ENCODE measurements around the gene SLC39A11. TPM values are rescaled to one million over a fixed set of nuclear protein-coding genes. Genes with fewer than 3 reads are reported as not detected.
A peak's percentile ranks its signal among the peaks of the same experiment; 100 is the strongest.

The SLC39A11 gene
- total RNA-seq, 1 donor from 2014 or later = 8.2 TPM

DNA sequence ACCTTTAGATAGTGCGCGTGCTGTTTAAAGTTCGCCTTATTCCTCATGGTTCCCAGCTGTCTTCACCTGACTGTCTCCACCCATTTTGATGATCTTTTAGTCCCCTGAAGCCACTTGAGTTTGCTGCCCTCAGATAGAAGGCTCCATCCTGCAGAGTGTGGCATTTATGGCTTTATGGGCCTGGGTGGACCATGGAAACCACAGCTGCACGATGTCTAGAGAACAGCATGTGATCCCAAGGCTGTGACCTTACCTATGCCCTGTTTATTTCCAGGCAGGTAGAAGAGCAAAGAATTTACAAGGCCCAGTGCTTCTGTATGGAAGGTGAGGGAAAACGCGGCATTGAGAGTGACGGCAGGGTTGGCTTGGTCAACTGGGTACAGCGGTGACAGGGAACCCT lies 356.9 kb downstream of the SLC39A11 start:
- DNase-seq (ENCODE audit: low spot score in 2 of 2) (no peak), FAIRE-seq (no peak)

DNA sequence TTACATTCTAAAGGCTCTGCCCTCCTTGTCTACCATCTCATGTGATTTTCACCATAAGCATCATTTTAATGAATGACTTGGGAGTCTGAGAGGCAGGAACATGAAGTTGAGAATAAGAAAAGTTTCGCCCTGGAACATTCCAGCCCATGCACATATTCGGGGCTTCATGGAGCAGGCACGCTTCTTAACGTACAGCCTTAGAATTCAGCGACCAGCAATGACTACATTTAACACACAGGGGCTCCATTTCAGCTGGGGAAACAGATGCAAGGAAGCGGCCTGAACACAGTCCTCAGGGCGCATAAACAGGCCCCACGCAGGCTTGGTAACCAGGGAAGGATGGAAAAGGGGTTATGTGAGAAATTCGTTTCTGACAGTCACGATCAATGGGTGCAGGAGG lies 357.4 kb downstream of the SLC39A11 start:
- no peak for FAIRE-seq
- no peak for DNase-seq (ENCODE audit: low spot score in 2 of 2)

DNA sequence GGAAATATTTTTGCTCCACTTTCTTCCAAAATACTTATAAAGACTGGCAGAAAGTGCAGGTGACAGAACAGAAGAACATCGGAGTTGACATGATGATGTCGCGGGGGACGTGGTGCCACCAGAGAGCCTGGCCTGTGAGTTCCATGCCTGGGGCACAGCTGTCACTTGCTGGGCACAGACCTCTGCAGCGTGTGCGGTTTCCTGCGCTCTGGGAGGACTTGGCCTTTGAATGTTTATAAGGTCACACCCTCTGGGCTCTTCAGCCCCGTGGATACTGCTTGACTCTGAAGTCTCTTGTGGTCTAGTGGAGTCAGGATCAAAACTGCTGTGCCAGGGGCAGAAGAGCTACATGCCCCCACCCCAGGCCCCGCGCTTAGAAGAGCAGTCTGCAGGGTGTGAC lies 357.9 kb downstream of the SLC39A11 start:
- FAIRE-seq (no peak), DNase-seq (ENCODE audit: low spot score in 2 of 2) (no peak)

DNA sequence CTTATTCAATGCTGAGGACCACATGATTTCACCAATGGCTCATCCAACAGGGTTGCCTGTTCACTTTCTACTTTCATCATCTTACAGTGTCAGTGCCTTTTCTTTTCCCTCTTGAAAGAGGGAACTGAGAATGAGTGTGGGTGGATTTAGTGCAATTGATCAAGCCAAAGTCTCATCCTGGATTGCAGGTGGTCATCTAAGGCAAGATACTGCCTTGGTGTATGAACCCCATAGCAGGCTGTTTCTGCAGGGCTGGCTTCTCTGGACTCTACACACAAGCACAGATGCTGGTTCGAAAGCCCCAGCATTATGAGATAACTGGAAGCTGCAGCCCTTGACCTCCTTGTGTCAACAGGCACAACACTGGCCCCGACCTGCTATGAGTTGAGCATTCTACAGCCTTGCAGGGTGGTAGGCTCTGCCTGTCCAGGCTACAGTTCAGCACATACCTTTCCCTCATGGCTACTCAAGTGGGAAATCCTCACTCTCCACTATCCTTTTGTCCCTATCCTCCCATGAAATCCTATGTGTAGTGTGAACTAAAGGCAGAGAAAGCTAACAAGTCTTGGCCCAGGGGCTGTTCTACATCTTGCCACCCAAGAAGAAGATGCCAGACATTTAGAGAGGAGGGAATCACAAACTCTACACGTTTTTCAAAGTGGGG lies 358.7 kb downstream of the SLC39A11 start:
- FAIRE-seq (no peak), DNase-seq (ENCODE audit: low spot score in 2 of 2) (no peak)

DNA sequence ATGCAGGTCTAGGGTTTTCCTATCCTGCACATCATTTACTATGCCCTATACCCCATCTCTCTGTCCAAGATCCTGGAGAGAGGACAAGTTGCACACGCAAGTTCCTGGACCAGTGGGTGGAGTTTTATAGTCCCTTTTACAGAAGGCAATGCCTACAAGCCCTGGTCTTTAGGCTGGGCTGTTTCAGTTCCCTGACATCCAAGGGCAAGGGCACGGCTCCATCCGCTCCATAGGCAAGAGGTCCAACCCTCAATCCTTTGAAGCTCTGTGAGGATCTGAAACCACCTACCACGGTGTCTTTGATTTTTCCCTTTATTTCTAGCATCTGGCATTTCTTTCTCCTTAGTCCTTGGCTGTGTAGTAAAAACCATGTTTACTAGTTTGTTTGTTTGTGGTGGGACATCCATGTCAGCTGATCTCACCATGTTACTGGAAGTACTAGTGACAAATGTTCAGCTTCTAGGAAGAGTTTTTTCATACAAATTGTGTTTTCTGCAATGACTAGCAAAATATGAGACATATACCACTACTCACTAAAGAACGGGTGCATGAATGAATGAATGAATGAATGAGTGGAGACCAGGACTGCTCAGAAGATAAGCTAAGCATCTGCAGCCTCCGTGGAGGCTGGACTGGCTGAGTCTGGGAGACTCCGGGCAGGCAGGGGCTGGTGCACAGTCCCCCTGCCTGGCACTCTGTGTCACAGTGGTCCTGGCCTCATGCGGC lies 359.4 kb downstream of the SLC39A11 start:
- DNase-seq (ENCODE audit: low spot score in 2 of 2) (no peak), FAIRE-seq (no peak)

DNA sequence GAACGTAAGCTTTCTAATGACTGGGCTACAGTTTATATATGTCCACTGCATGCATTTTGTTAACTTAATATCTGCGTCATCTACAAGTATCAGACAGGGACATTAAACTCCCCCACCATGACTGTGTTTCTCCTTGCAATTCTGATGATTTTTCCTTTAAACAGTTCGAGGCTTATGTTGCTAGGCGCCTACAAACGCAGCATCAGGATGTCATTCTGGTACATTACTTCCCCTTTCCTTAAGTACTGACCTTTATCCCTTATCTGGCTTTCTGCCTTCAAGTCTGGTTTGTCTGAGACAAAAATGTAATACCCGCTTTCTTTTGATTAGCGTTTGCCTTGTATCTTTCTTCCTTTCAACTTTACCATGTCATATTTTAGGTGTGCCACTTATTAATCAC lies 362.4 kb downstream of the SLC39A11 start:
- DNase-seq (ENCODE audit: low spot score in 2 of 2) (no peak), FAIRE-seq (no peak)

DNA sequence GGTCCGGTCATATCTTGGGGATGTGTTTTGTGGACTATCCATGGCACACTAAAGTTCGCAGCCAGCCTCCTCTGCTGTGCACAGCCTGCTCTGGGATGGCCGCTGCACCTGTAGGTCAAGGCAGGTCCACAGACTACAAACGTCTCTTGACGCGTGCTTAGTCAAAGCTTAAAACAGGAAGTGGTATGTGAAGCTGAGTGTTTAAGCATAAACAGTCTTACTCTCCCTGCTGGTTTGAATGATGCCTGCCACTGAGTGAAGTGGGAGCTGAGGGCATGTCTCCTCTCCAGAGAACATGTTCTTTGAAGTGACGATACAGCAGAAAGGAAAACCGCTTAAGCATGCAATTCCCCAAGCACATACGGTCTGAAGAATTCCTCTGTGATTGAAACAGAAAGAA lies 365.6 kb downstream of the SLC39A11 start:
- no peak for FAIRE-seq
- no peak for DNase-seq (ENCODE audit: low spot score in 2 of 2)

DNA sequence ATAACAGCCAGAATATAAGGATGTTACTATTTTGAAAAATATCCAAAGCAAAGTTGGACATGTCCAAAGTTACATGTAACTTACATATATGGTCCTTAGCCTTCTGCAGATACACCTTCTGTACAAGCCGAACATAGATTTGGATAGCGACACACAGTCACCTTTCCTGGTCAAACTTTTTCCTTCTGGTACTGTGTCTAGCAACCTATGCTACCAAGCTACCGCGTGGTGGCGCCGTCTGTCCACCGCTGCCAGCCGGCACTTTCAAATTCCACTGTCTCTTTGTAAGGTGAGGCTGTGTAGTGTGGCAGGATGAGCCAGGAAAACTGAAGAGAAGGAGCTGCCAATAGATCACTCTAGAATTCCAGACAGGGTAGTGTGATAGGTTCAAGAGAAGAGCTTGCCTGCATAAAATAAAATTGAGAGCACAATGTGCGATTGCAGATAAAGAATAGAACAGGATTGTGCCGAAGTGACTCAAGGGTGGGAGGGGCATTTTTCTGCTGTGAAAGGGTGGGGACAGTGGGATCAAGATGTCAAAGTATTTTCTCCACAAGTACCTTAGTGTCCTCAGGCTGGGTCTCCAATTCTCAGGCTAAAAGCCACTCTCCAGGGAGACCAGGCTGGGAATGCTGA lies 366.9 kb downstream of the SLC39A11 start:
- no peak for FAIRE-seq

DNA sequence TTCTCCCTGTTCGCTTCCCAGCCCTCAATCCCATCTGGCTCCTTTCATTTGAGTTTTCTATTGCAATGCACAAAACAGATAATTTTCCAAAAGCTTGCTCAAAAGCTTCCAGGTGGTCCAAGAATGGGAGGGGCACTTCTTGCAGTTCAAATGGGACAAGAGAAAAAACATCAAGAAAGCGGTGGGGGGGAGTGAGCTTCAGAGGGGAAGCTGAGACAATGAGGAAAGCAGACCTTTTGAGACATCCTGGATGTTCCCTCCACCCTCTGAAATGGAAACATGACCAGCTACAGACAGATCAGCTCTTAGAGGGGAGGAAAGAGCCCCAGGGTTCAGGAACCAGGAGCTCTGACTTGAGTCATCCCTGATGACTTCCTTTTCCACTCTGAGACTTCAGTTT lies 368.2 kb downstream of the SLC39A11 start:
- DNase-seq (ENCODE audit: low spot score in 2 of 2) (no peak), FAIRE-seq (no peak)

More for the DNA sequence above, 366.9 kb downstream of the SLC39A11 start:
- peak; percentile 19 to 45 for DNase-seq (ENCODE audit: low spot score in 2 of 2)

DNA sequence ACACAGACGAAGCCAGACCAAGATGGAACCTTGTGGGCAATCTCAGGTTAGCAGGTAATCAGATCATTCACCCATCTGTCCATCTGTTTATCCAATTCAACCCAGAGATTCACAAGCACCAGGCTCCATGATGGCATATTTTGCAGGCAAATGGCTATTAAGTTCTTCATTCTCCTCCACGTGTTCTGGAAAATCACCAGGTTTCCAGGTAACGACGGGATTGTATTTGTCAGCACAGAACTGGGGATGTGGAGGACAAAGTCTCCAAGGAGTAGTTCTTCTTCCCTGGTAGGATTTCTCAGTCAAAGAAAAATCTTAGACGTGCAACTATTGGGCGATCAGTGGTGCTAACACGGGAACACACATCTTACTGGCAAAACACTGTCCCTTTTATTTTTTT lies 368.8 kb downstream of the SLC39A11 start:
- DNase-seq (ENCODE audit: low spot score in 2 of 2) = no peak
- FAIRE-seq = no peak

DNA sequence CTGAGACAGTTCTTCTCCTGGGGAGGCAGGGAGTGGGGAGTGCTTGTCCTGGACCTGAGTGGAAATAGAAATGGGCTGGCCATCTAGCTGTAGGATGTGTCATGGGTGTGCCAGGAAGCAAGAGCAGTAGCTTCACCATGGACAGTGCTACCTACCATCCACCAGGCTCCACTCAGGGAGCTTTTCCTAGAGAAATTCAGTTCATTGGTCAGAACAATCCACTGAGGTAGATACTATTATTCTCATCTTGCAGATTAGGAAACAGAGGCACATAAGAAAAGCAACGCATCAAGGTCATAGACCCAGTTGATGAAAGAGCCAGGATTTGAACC lies 372.0 kb downstream of the SLC39A11 start:
- no peak for FAIRE-seq
- DNase-seq (ENCODE audit: low spot score in 2 of 2) = no peak

DNA sequence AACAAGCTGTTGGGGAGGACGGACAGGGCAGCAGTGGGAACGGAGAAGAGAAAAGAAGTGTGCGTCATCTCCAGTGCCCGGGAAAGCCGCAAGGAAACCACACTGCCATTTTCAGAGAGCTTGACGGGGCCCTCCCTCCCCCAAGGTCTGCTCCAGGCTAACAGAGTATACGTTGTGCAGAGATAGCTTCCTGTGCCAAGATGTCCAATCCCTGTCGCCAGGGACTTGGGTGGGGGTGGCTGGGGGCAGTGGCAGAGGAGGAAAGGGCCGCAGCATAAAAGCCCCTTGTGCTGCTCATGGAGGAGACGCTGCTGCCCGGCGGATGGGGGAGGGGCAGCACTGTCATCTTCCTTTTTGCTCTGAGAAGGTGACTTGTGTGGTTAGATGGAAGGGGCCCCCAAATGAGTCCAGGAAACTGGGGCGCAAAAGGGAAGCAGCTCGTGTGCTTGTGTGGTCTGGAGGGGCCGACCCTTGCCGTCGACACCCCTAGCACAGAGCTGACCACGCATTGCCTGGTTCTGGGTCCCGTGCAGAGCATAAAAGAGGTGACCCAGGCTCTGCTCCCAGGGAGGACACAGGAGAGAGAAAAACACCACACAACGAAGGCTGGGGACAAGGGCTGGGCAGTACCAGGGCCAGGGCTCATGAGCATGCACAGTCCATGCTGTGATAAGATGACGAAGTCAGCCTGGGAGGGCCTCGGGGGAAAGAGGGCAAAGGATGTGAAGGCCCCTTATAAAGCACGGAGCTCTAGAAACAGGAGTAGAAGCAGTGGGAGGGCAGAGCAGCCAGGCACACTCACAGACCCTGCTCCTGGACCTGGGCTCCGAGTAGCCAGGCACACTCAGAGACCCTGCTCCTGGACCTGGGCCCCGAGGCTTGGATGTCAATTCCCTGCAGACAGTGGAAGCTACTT lies 372.7 kb downstream of the SLC39A11 start:
- no peak for DNase-seq (ENCODE audit: low spot score in 2 of 2)
- no peak for FAIRE-seq

DNA sequence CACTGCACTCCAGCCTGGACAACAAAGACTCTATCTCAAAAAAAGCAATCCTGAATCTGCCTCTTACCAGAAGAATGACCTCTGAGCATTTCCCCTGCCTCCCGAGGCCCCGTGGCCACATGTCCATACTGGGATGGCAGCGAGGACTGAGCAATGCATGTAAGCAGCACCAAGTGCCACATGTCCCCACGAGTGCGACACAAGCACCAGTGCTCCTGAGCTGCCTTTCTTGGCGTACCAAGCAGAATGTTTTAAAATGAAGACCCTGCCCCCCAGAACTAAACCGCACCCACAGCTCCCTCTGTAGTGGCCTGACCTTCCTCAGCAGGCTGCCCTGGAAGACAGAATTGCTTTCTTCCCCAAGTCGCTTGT lies 373.3 kb downstream of the SLC39A11 start:
- no peak for FAIRE-seq

DNA sequence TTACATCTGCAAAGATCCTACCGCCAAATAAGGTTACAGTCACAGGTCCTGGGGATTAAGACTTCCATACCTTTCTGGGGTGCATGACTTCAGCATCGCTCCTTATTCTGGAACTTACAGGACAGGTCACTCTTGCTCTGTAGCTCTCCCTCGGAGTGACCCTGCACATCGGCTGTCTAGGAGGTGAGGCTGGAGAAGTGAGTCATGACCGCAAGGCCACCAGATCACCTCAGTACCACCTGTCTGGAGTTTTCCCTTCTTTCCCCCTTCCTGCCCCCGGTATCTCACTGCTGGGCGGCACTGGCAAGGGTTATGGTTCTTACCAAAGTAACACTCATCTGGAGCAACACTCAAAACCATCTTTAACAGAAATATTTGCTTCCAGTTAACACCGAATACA lies 374.8 kb downstream of the SLC39A11 start:
- FAIRE-seq (no peak), DNase-seq (ENCODE audit: low spot score in 2 of 2) (no peak)

More for the DNA sequence above, 373.3 kb downstream of the SLC39A11 start:
- no peak for DNase-seq (ENCODE audit: low spot score in 2 of 2)

DNA sequence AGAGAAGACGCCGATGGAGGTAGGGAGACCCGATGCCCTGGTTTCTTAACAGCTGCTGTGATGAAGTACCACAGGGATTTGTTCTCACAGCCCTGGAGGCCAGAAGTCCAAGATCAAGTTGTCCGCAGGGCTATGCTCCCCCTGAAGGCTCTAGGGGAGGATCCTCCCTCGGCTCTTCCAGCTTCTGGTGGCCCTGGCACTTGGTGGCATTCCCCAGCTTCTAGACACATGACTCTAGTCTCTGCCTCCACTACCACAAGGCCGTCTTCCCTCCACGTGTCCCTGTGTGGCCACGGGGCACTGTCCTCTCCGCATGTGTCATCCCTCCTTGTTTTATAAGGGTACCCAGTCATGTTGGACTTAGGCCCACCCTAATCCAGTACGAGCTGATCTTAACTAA lies 375.2 kb downstream of the SLC39A11 start:
- no peak for FAIRE-seq
- no peak for DNase-seq (ENCODE audit: low spot score in 2 of 2)

DNA sequence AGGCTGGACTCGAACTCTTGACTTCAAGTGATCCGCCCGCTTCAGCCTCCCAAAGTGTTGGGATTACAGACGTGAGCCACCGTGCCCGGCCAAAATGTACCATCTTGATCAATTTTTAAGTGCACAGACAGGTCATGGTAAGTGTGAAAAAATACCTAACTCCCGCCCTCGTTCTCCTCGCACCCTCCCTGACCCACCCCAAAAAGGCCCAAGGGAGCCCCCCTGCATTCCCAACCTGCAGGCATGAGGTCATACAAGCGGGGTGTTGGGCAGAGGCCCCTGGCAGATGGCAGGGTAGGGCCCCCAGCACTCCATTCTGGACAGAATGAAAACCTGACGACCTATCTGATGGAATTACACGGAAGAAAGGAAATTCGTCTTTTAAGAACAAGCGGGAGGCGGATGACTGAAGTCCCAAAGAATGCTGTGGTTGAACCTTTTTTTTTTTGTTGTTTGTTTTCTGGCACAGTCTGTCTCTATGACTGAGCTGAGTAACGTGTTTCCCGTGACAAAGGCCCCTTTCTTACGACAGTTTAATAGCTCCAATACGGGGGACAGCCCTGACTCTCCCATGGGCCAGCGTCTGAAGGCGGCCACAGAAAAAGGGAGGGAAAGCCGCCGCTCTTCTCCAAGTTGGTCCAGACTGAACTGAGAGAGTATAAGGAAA lies 376.4 kb downstream of the SLC39A11 start:
- DNase-seq (ENCODE audit: low spot score in 2 of 2) (peak in 1 of 2 donors; percentile 37), FAIRE-seq (no peak)

DNA sequence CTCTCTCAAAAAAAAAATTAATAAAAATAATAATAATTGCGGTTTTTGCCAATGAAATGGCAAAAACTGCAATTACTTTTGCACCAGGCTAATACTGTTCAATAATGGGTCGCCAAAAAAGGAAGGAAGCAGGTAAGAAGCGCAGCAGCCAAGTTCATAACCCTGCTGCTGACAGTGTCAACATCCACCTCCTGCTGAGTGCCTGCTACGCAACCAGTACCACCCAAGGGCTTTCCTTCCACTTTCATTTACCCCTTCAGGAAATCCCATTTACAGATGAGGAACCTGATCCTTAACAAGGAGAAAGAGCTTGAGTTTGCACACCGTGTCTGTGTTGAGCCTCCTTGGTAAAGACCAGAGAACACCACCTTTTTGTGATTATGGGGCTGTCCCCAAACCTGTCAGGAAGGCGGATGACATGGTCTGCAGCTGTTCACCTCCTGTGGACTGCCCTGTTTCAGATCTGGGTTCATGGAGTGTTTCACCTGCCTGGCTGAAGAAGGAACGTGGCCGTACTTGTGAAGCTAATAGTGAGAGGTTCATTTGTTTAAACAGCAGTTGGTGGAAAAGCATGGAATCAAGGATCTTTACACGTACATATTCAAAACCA lies 378.0 kb downstream of the SLC39A11 start:
- no peak for DNase-seq (ENCODE audit: low spot score in 2 of 2)
- FAIRE-seq = no peak

DNA sequence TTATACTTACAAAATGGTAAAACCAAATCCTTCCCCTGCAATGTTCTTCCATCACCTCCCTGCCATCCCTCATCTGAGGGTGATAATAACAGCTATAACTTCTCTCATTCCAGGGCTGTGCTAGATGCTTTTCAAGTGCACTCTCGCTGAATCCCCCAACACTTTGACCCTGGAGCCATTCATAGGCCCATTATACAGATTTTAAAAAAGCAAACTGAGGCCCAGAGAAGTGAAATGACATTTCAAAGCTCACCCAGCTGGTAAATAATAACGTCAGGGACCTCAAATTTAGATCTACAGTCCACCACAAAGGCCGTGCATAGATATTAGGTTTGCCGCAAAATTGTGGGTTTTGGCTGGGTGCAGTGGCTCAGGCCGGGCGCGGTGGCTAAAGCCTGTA lies 378.8 kb downstream of the SLC39A11 start:
- FAIRE-seq = no peak
- no peak for DNase-seq (ENCODE audit: low spot score in 2 of 2)

DNA sequence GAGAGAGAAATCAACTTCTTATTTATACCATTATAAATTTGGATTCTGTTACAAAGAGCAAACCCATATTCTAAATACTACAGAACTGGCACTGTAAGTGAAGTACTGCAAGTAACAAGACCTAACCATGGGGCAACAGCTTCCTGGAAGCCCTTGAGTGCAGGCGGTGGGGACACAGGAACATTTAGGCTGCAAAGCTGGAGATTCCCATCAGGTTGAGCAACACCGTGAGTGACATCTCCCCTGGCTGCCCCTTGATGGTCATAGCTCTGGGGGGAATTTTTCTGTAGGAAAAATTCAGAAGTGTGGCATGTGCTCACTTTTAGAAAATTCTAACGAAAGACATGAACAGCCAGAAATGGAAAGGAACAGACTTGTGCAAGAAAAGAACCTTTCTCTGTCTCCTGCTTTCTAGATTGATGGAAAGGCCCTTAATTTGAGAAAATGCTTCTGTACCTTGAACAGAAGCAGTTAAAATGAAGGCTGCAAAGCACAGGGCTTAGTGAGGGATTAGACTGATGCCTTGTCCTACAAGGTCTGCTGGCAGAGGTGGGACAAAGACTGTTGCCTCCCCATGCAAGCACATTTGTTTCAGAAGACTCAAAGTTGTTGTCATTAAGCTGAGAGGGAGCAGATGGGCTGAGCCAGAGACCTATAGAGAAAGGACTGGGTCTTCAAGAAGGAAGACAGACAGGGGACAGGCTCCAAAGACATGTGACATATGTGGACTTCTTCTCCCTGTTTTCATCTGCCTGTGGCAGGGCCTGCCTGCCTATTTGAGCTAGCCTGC lies 380.8 kb downstream of the SLC39A11 start:
- no peak for DNase-seq (ENCODE audit: low spot score in 2 of 2)
- FAIRE-seq = no peak
